HEK293 (cell line): Measurements from ENCODE around the gene NLGN1.
A peak's percentile ranks its signal among the peaks of the same experiment; 100 is the strongest.

Experiments used
- CTCF ChIA-PET: fragments of 350-600 bp; formaldehyde crosslinking; extraction: SDS; loops from one replicate; lab custom pipeline; 2021; ENCODE audit warnings: antibody characterized with exemption; lab: Yijun Ruan, JAX
- POLR2A ChIA-PET: fragments of 300-600 bp; formaldehyde crosslinking; extraction: SDS; loops from one replicate; lab custom pipeline; 2020; ENCODE audit warnings: antibody characterized with exemption, inconsistent platforms; lab: Yijun Ruan, JAX
- H3K27ac ChIP-seq: fragments of 200-500 bp; sonication (Bioruptor generic); 2 replicates; pipeline ENCODE4 v1.5.1; 2014; ENCODE audit warnings: low read depth, low read length, control low read depth, inconsistent platforms; ENCODE audit errors: extremely low read depth
- H3K36me3 ChIP-seq, 2 experiments: fragments of 200-500 bp in 1 of 2; sonication (Bioruptor generic) in 1 of 2; 1 replicate in 1 of 2; 2 replicates in 1 of 2; pipeline ENCODE4 v1.5.1; 2014 to 2017; ENCODE audit warnings: inconsistent platforms in 2 of 2, low read length in 2 of 2; ENCODE audit not compliant: control insufficient read depth in 2 of 2, insufficient read depth in 1 of 2
- H3K4me1 ChIP-seq: fragments of 200-500 bp; sonication (Bioruptor generic); 2 replicates; pipeline ENCODE4 v1.5.1; 2014; ENCODE audit warnings: mild to moderate bottlenecking, low read length, inconsistent platforms; ENCODE audit not compliant: control insufficient read depth, insufficient read depth
- H3K4me3 ChIP-seq: 2 replicates; pipeline ENCODE4 v1.5.1; 2011; ENCODE audit warnings: low read depth, mild to moderate bottlenecking, control low read depth, low read length, moderate library complexity
- H3K9me3 ChIP-seq: fragments of 200-500 bp; sonication (Bioruptor generic); 2 replicates; pipeline ENCODE4 v1.5.1; 2014; ENCODE audit warnings: low read depth, low read length, inconsistent platforms; ENCODE audit not compliant: control insufficient read depth, insufficient read depth
- EGR2 ChIP-seq: fragments of 450-650 bp; formaldehyde crosslinking; IDR thresholded peaks from 2 replicates; pipeline ENCODE4 v1.5.1; 2016; ENCODE audit warnings: low read depth, missing biosample characterization, missing genetic modification characterization
- REST ChIP-seq: fragments of 450-650 bp; formaldehyde crosslinking; IDR thresholded peaks from 2 replicates; pipeline ENCODE4 v1.5.1; 2016; ENCODE audit warnings: missing biosample characterization, missing genetic modification characterization
- SP3 ChIP-seq: fragments of 450-650 bp; formaldehyde crosslinking; IDR thresholded peaks from 2 replicates; pipeline ENCODE4 v1.5.1; 2016; ENCODE audit warnings: missing biosample characterization, missing genetic modification characterization
- ZBTB11 ChIP-seq: fragments of 450-650 bp; formaldehyde crosslinking; conservative IDR thresholded peaks from 2 replicates; pipeline ENCODE4 v1.5.1; 2016; ENCODE audit warnings: low read depth, missing biosample characterization, missing genetic modification characterization
- ZBTB8A ChIP-seq: fragments of 450-650 bp; formaldehyde crosslinking; IDR thresholded peaks from 2 replicates; pipeline ENCODE4 v1.5.1; 2016; ENCODE audit warnings: missing biosample characterization, missing genetic modification characterization
- ZFHX2 ChIP-seq: fragments of 450-650 bp; formaldehyde crosslinking; conservative IDR thresholded peaks from 2 replicates; pipeline ENCODE4 v1.5.1; 2016; ENCODE audit warnings: missing biosample characterization, missing genetic modification characterization
- ZFP3 ChIP-seq: fragments of 450-650 bp; formaldehyde crosslinking; IDR thresholded peaks from 2 replicates; pipeline ENCODE4 v1.5.1; 2016; ENCODE audit warnings: low read depth, missing biosample characterization, missing genetic modification characterization
- ZNF175 ChIP-seq: fragments of 450-650 bp; formaldehyde crosslinking; IDR thresholded peaks from 2 replicates; pipeline ENCODE4 v1.5.1; 2016; ENCODE audit warnings: missing biosample characterization, missing genetic modification characterization
- ZNF223 ChIP-seq: fragments of 450-650 bp; formaldehyde crosslinking; IDR thresholded peaks from 2 replicates; pipeline ENCODE4 v1.5.1; 2016; ENCODE audit warnings: missing biosample characterization, missing genetic modification characterization
- ZNF302 ChIP-seq: fragments of 450-650 bp; formaldehyde crosslinking; IDR thresholded peaks from 2 replicates; pipeline ENCODE4 v1.5.1; 2016; ENCODE audit warnings: missing biosample characterization, missing genetic modification characterization, low read depth
- ZNF324 ChIP-seq: fragments of 450-650 bp; formaldehyde crosslinking; IDR thresholded peaks from 2 replicates; pipeline ENCODE4 v1.5.1; 2016; ENCODE audit warnings: missing biosample characterization, missing genetic modification characterization
- ZNF354C ChIP-seq: fragments of 450-650 bp; formaldehyde crosslinking; IDR thresholded peaks from 2 replicates; pipeline ENCODE4 v1.5.1; 2016; ENCODE audit warnings: missing biosample characterization, missing genetic modification characterization, low read depth, borderline replicate concordance
- ZNF530 ChIP-seq: fragments of 450-650 bp; formaldehyde crosslinking; IDR thresholded peaks from 2 replicates; pipeline ENCODE4 v1.5.1; 2016; ENCODE audit warnings: low read depth, missing biosample characterization, missing genetic modification characterization
- ZNF560 ChIP-seq: fragments of 450-650 bp; formaldehyde crosslinking; IDR thresholded peaks from 2 replicates; pipeline ENCODE4 v1.5.1; 2017; ENCODE audit warnings: missing biosample characterization, missing genetic modification characterization, borderline replicate concordance
- ZNF677 ChIP-seq: fragments of 450-650 bp; IDR thresholded peaks from 2 replicates; pipeline ENCODE4 v1.5.0; 2018; ENCODE audit warnings: missing biosample characterization, mild to moderate bottlenecking, missing genetic modification characterization, moderate library complexity
- ZSCAN16 ChIP-seq: fragments of 450-650 bp; formaldehyde crosslinking; IDR thresholded peaks from 2 replicates; pipeline ENCODE4 v1.5.1; 2016; ENCODE audit warnings: missing biosample characterization, missing genetic modification characterization
- TF ChIP-seq, protein P1 (sequence below): fragments of 450-650 bp; formaldehyde crosslinking; IDR thresholded peaks from 2 replicates; pipeline ENCODE4 v1.5.1; 2017; ENCODE audit warnings: missing biosample characterization, missing genetic modification characterization

Gene NLGN1

DNA sequence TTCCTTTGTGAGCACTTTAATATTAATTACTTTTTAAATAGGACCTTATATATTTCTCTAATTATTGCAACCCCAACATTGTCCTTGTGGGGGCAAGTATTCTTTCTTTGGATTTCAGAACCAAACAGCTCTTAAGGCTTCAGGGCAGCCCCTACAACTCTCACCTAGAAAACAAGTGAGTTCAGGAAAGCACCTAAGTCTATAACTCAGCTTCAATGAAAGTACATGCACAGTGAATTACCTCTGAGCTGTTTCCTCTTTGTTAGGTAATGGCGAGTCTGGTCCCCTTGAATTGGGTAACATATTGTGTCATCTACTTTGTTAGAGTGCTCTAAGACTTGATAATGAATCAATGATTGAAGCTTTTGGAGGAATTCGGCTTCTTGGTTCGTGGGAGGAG is 545.7 kb downstream of the NLGN1 start:
- H3K4me1 ChIP-seq, result no peaks in the 10 kb centered on the region
- no peaks in the 10 kb centered on the region for H3K9me3 ChIP-seq
- TF ChIP-seq ZNF354C (tag by site-specific recombination) (no peak), ZNF302 (tag by site-specific recombination) (no peak), ZSCAN16 (tag by site-specific recombination) (no peak), ZNF324 (tag by site-specific recombination) (no peak), ZNF677 (tag by site-specific recombination) (no peak), REST (tag by site-specific recombination) (no peak), ZNF530 (no peak), ZNF223 (tag by site-specific recombination) (no peak), SP3 (tag by site-specific recombination) (no peak)
- H3K27ac ChIP-seq, result no peak overlapping the region
- ChIA-PET CTCF (no interaction called here), POLR2A (no interaction called here)
- H3K36me3 ChIP-seq, result no peaks in the 10 kb centered on the region
- H3K4me3 ChIP-seq, result no peak overlapping the region

DNA sequence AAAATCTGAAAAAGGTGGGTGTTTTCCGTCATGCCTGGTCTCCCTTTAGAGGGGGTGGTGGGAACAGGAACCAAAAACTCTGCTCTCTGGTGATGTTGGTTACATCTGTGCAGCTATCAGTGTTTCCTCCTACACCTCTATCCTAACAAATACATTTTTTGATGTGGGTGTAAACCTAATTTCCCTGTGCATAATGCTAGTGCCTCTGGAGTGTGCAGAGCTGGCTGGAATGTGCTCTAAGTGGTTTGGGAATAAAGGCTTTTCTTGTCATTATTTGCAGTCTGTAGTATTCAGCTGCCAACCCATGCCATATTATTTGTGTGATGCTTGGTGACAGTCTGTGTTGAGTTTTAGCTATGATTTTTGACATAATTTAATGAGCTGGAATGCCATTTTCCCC is 547.6 kb downstream of the NLGN1 start:
- Histone ChIP-seq H3K4me1 (no peaks in the 10 kb centered on the region), H3K27ac (no peak overlapping the region), H3K4me3 (no peak overlapping the region), H3K9me3 (no peaks in the 10 kb centered on the region), H3K36me3 (no peaks in the 10 kb centered on the region)
- CTCF ChIA-PET, result interaction anchor here (0.7 kb wide), 1 partner anchor 416 kb away, joined by 3 read pairs; no protein-coding TSS in a partner anchor
- TF ChIP-seq ZFP3 (tag by site-specific recombination) (no peak), ZBTB8A (tag by site-specific recombination) (no peak), ZFHX2 (tag by site-specific recombination) (peak; percentile 77), EGR2 (tag by site-specific recombination) (peak; percentile 70), ZBTB11 (tag by site-specific recombination) (no peak), ZNF560 (tag by site-specific recombination) (no peak), ZNF175 (tag by site-specific recombination) (no peak)
- TF ChIP-seq, protein P1, sequence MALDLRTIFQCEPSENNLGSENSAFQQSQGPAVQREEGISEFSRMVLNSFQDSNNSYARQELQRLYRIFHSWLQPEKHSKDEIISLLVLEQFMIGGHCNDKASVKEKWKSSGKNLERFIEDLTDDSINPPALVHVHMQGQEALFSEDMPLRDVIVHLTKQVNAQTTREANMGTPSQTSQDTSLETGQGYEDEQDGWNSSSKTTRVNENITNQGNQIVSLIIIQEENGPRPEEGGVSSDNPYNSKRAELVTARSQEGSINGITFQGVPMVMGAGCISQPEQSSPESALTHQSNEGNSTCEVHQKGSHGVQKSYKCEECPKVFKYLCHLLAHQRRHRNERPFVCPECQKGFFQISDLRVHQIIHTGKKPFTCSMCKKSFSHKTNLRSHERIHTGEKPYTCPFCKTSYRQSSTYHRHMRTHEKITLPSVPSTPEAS (tag by site-specific recombination), result no peak
- POLR2A ChIA-PET, result no interaction called here
